H1 (cell line): ENCODE data around the gene RALGAPA1. TPM values are rescaled to one million over a fixed set of nuclear protein-coding genes. Genes with fewer than 3 reads are reported as not detected.

Experiments
- CHD7 ChIP-seq: fragments of 300-600 bp; sonication (generic); IDR thresholded peaks from 2 replicates; pipeline ENCODE4 v1.7.1; 2012; ENCODE audit warnings: low read length, moderate library complexity, mild to moderate bottlenecking, inconsistent platforms; ENCODE audit not compliant: insufficient replicate concordance
- EGR1 ChIP-seq: IDR thresholded peaks from 2 replicates; pipeline ENCODE4 v1.6.1; 2011; ENCODE audit warnings: low read depth, low read length, borderline replicate concordance
- MAFK ChIP-seq: IDR thresholded peaks from 2 replicates; pipeline ENCODE4 v1.6.1; 2012; ENCODE audit warnings: low read depth, mild to moderate bottlenecking, improper control_type of control experiment, low read length
- polyA plus RNA-seq, 7 experiments: library from polyadenylated mRNA; depleted of rRNA in 3 of 7; stranded (reverse) in 5 of 7; unstranded in 2 of 7; fragments of >200 nt in 5 of 7; fragments of 200-250 nt in 2 of 7; gene quantifications; 1 replicate in 5 of 7; 2 replicates in 1 of 7; 4 replicates in 1 of 7; pipeline versions ENCODE4 v1.2.1 to v1.2.3, GENCODE V29; 2011 to 2013; ENCODE audit warnings: missing spikeins in 2 of 7, mixed read lengths in 2 of 7
- total RNA-seq: library from RNA; stranded (reverse); fragmentation: NEBNext Ultra II Directional; extraction: Animal tissue kit (Norgen Biotek cat#: 25700); gene quantifications from 2 replicates; pipeline ENCODE4 v1.2.1, GENCODE V29; 2021

RALGAPA1 gene
- total and polyA plus RNA-seq, 2 of the 8 experiments (the other 6 are each of a cell fraction or from before 2014, with no cell fraction given), result 4.2 to 26.7 TPM

GRCh38 chr14:35754671-35755070 lies 54.4 kb downstream of the RALGAPA1 start (continued):
- TF ChIP-seq CHD7, result no peak
- no peak for TF ChIP-seq EGR1
- TF ChIP-seq MAFK, result no peak
